ENCODE results near the gene PUM1. TPM values are rescaled to one million over a fixed set of nuclear protein-coding genes. Genes with fewer than 3 reads are reported as not detected.

Gene PUM1
- total RNA-seq = 10 to 100 TPM; 77.8 to 80.5 TPM

- intact Hi-C loops (cut with micrococcal nuclease) = loop anchor here (1.0 to 2.0 kb wide), 4 partner anchors 11 to 347 kb away; partner anchors contain the start of genes SNRNP40 and ZCCHC17
- no peaks in the 10 kb centered on the region for H3K9me3 Mint-ChIP-seq
- peak within 1 kb of the TSS; percentile 98 for H3K4me3 Mint-ChIP-seq
- peaks cover 2% of the 10 kb centered on the region for H3K27me3 Mint-ChIP-seq
- peaks cover 12% of the 10 kb centered on the region for H3K36me3 Mint-ChIP-seq
- ChIA-PET POLR2A (interaction anchor here (0.6 to 2.2 kb wide), 5 partner anchors 9 to 56 kb away, joined by 3 to 13 read pairs (median 6); no protein-coding TSS in a partner anchor), CTCF (interaction anchor here (0.7 to 1.2 kb wide), 2 partner anchors 69 to 329 kb away, joined by 3 read pairs; no protein-coding TSS in a partner anchor)
- H3K27ac Mint-ChIP-seq = peak within 1 kb of the TSS; percentile 100
- peaks cover 22% of the 10 kb centered on the region for H3K4me1 Mint-ChIP-seq (ENCODE audit: low read depth)
- DNase-seq = peak; percentile 99
These were observed at the start of gene PUM1 for GRCh38 chr1:31065310-31066217. PUM1 (minus strand) TSS chr1:31065717; CDS start chr1:31059566, 6,151 bp downstream.

- H3K4me1 Mint-ChIP-seq (ENCODE audit: low read depth) = no peaks in the 10 kb centered on the region
- peaks cover 4% of the 10 kb centered on the region for H3K27me3 Mint-ChIP-seq
- H3K27ac Mint-ChIP-seq = no peak overlapping the region
- CTCF ChIA-PET = no interaction called here
- DNase-seq = no peak
- POLR2A ChIA-PET = no interaction called here
- no peaks in the 10 kb centered on the region for H3K36me3 Mint-ChIP-seq
- no peak overlapping the region for H3K4me3 Mint-ChIP-seq
- intact Hi-C loops (cut with micrococcal nuclease) = no loop called here
- H3K9me3 Mint-ChIP-seq = no peaks in the 10 kb centered on the region
These were observed 46.9 kb upstream of the PUM1 start for GRCh38 chr1:31112266-31112935.

GRCh38 chr1:31111290-31111951, 45.9 kb upstream of the PUM1 start:
- DNase-seq = no peak
- Mint-ChIP-seq H3K4me1 (ENCODE audit: low read depth) (no peaks in the 10 kb centered on the region), H3K27me3 (peaks cover 4% of the 10 kb centered on the region), H3K9me3 (no peaks in the 10 kb centered on the region), H3K4me3 (no peak overlapping the region), H3K27ac (no peak overlapping the region), H3K36me3 (no peaks in the 10 kb centered on the region)
- intact Hi-C loops (cut with micrococcal nuclease) = no loop called here
- POLR2A ChIA-PET = no interaction called here
- CTCF ChIA-PET = no interaction called here

GRCh38 chr1:31110846-31111245, 45.3 kb upstream of the PUM1 start:
- H3K4me3 Mint-ChIP-seq = no peak overlapping the region
- intact Hi-C loops (cut with micrococcal nuclease) = no loop called here
- H3K9me3 Mint-ChIP-seq = no peaks in the 10 kb centered on the region
- DNase-seq = no peak
- ChIA-PET POLR2A (no interaction called here), CTCF (no interaction called here)
- no peaks in the 10 kb centered on the region for H3K36me3 Mint-ChIP-seq
- no peaks in the 10 kb centered on the region for H3K4me1 Mint-ChIP-seq (ENCODE audit: low read depth)
- H3K27me3 Mint-ChIP-seq = peaks cover 4% of the 10 kb centered on the region
- no peak overlapping the region for H3K27ac Mint-ChIP-seq

- H3K4me1 Mint-ChIP-seq (ENCODE audit: low read depth) = no peaks in the 10 kb centered on the region
- ChIA-PET CTCF (interaction anchor here (0.6 to 1.0 kb wide), 2 partner anchors 77 to 198 kb away, joined by 4 to 5 read pairs; no protein-coding TSS in a partner anchor), POLR2A (interaction anchor here (0.6 kb wide), 1 partner anchor 199 kb away, joined by 3 read pairs; no protein-coding TSS in a partner anchor)
- H3K36me3 Mint-ChIP-seq = no peaks in the 10 kb centered on the region
- no peak overlapping the region for H3K4me3 Mint-ChIP-seq
- DNase-seq = no peak
- no peak overlapping the region for H3K27ac Mint-ChIP-seq
- H3K27me3 Mint-ChIP-seq = peaks cover 4% of the 10 kb centered on the region
- intact Hi-C loops (cut with micrococcal nuclease) = no loop called here
- no peaks in the 10 kb centered on the region for H3K9me3 Mint-ChIP-seq
These were observed 43.3 kb upstream of the PUM1 start for GRCh38 chr1:31108861-31109260.

GRCh38 chr1:31105646-31106045, 40.1 kb upstream of the PUM1 start:
- peak; percentile 12 for DNase-seq
- no peak overlapping the region for H3K27ac Mint-ChIP-seq
- CTCF ChIA-PET = no interaction called here
- H3K36me3 Mint-ChIP-seq = no peaks in the 10 kb centered on the region
- POLR2A ChIA-PET = no interaction called here
- no peaks in the 10 kb centered on the region for H3K4me1 Mint-ChIP-seq (ENCODE audit: low read depth)
- no peak overlapping the region for H3K4me3 Mint-ChIP-seq
- intact Hi-C loops (cut with micrococcal nuclease) = no loop called here
- no peaks in the 10 kb centered on the region for H3K9me3 Mint-ChIP-seq
- no peaks in the 10 kb centered on the region for H3K27me3 Mint-ChIP-seq

- POLR2A ChIA-PET = no interaction called here
- Mint-ChIP-seq H3K4me3 (no peak overlapping the region), H3K4me1 (ENCODE audit: low read depth) (no peaks in the 10 kb centered on the region), H3K36me3 (no peaks in the 10 kb centered on the region), H3K27me3 (no peaks in the 10 kb centered on the region), H3K27ac (no peak overlapping the region), H3K9me3 (no peaks in the 10 kb centered on the region)
- no peak for DNase-seq
- intact Hi-C loops (cut with micrococcal nuclease) = no loop called here
- CTCF ChIA-PET = no interaction called here
These were observed 37.0 kb upstream of the PUM1 start for GRCh38 chr1:31102501-31102950.

- ChIA-PET CTCF (no interaction called here), POLR2A (interaction anchor here (0.6 kb wide), 1 partner anchor 122 kb away, joined by 3 read pairs; no protein-coding TSS in a partner anchor)
- no peak overlapping the region for H3K27ac Mint-ChIP-seq
- no peaks in the 10 kb centered on the region for H3K27me3 Mint-ChIP-seq
- no peaks in the 10 kb centered on the region for H3K4me1 Mint-ChIP-seq (ENCODE audit: low read depth)
- no peaks in the 10 kb centered on the region for H3K36me3 Mint-ChIP-seq
- no peak for DNase-seq
- intact Hi-C loops (cut with micrococcal nuclease) = no loop called here
- no peak overlapping the region for H3K4me3 Mint-ChIP-seq
- no peaks in the 10 kb centered on the region for H3K9me3 Mint-ChIP-seq
These were observed 35.6 kb upstream of the PUM1 start for GRCh38 chr1:31101147-31101502.

- H3K27ac Mint-ChIP-seq = no peak overlapping the region
- no peaks in the 10 kb centered on the region for H3K4me1 Mint-ChIP-seq (ENCODE audit: low read depth)
- CTCF ChIA-PET = no interaction called here
These were observed 33.9 kb upstream of the PUM1 start for GRCh38 chr1:31099293-31100032.

GRCh38 chr1:31095985-31096384, 30.5 kb upstream of the PUM1 start:
- CTCF ChIA-PET = no interaction called here
- no peak for DNase-seq
- no peaks in the 10 kb centered on the region for H3K27me3 Mint-ChIP-seq
- H3K4me3 Mint-ChIP-seq = no peak overlapping the region
- H3K27ac Mint-ChIP-seq = no peak overlapping the region
- no peaks in the 10 kb centered on the region for H3K36me3 Mint-ChIP-seq
- intact Hi-C loops (cut with micrococcal nuclease) = no loop called here
- POLR2A ChIA-PET = no interaction called here
- no peaks in the 10 kb centered on the region for H3K9me3 Mint-ChIP-seq
- H3K4me1 Mint-ChIP-seq (ENCODE audit: low read depth) = no peaks in the 10 kb centered on the region

More at GRCh38 chr1:31099293-31100032, 33.9 kb upstream of the PUM1 start:
- intact Hi-C loops (cut with micrococcal nuclease) = no loop called here
- no peak overlapping the region for H3K4me3 Mint-ChIP-seq
- DNase-seq = no peak
- H3K36me3 Mint-ChIP-seq = no peaks in the 10 kb centered on the region
- POLR2A ChIA-PET = no interaction called here
- no peaks in the 10 kb centered on the region for H3K9me3 Mint-ChIP-seq
- no peaks in the 10 kb centered on the region for H3K27me3 Mint-ChIP-seq

GRCh38 chr1:31095298-31095981, 29.9 kb upstream of the PUM1 start:
- Mint-ChIP-seq H3K4me1 (ENCODE audit: low read depth) (no peaks in the 10 kb centered on the region), H3K9me3 (no peaks in the 10 kb centered on the region), H3K27me3 (no peaks in the 10 kb centered on the region), H3K4me3 (no peak overlapping the region), H3K36me3 (no peaks in the 10 kb centered on the region), H3K27ac (no peak overlapping the region)
- intact Hi-C loops (cut with micrococcal nuclease) = no loop called here
- no peak for DNase-seq
- POLR2A ChIA-PET = no interaction called here
- CTCF ChIA-PET = no interaction called here

All from activated CD4-positive, alpha-beta memory T cell treated with anti-CD3 and anti-CD28 coated beads for 36 hours (primary cell).